ENCODE measurements around the gene KLK10.
A peak's percentile ranks its signal among the peaks of the same experiment; 100 is the strongest.

The KLK10 gene

GRCh38 chr19:51019544-51019925, at the start of gene KLK10:
Gene KLK10 (minus strand): TSS chr19:51019709. CDS start chr19:51019130, 579 bp downstream.
- no peak for DNase-seq

- DNase-seq, result no peak
Measured at GRCh38 chr19:51066393-51067186, 47.1 kb upstream of the KLK10 start.

GRCh38 chr19:51065221-51065960, 45.9 kb upstream of the KLK10 start:
- DNase-seq, result no peak

DNA sequence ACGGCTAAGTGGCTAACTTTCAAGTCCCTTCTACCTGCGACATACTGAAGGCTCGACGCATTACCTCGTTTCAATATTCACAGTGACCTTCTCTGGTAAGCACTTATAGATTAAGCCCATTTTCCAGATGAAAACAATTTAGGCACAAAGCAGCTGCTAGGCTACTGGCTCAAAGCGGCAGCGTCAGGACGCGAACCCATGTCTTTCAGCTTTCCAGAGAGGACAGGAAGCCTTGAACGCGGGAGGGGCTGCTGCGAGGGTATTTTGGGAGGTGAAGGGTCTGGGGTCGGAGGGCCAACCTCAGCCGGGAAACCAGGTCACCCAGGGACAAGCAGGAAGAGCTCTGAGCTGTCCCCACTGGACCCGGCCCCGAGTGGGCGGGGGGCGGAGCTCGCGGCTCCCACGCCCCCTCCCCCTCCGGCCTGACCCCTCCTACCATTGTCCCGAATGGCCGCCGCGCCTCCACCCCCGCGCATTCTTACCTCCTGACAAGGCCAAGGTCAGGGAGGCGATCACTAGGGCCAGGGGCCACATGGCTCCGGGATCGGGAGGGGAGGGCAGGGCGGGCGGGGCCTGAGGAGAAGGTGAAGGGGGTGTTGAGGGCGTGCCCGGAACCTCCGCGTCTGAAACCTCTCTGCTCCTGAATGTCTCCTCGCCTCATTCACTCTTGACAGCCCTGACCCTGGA, 45.2 kb upstream of the KLK10 start, which contains the start of gene KLK13:
KLK13 (minus strand) TSS at position 559 of the 687 bp plus-strand sequence; CDS start at position 534, 25 bp downstream.
- DNase-seq, result no peak

GRCh38 chr19:51063664-51064063, 44.2 kb upstream of the KLK10 start:
- no peak for DNase-seq

DNA sequence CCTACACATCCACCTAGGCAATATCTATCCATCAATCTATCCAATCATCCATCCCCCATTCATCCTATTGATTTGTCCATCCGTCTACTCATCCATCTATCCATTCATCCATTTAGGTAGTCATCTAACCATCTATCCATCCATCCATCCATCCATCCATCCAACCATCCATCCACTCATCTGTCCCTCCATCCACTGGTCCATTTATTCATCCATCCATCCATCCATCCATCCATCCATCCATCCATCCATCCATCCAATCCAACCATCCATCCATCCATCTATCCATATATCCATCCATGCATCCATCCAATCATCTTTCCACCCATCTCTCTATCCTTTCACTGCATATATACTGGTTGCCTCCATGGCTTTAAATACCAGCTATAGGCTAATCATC, 41.5 kb upstream of the KLK10 start:
- no peak for DNase-seq

GRCh38 chr19:51060336-51060735, 40.8 kb upstream of the KLK10 start:
- DNase-seq, result no peak

DNA sequence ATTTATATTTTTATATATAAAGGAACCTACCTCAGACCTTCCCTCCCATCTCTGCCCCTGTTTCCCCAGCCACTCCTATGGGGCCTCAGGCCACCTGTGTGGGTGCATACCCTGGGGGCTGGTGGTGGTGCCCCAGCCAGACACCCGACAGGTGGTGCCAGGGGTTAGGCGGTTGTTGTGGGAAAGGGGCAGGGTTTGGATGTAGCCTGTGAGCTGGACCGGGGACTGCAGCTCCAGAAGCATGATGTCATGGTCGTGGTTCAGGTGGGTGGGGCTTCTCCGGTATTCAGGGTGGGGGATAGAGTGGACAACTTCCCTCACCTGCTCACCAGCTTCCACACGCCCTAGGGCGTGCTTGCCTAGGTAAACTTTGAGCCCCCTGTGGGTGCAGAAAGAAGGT, 40.2 kb upstream of the KLK10 start:
- DNase-seq, result no peak

- no peak for DNase-seq
Measured at GRCh38 chr19:51055866-51056265, 36.4 kb upstream of the KLK10 start.

GRCh38 chr19:51047031-51047335, 27.5 kb upstream of the KLK10 start:
- no peak for DNase-seq

DNA sequence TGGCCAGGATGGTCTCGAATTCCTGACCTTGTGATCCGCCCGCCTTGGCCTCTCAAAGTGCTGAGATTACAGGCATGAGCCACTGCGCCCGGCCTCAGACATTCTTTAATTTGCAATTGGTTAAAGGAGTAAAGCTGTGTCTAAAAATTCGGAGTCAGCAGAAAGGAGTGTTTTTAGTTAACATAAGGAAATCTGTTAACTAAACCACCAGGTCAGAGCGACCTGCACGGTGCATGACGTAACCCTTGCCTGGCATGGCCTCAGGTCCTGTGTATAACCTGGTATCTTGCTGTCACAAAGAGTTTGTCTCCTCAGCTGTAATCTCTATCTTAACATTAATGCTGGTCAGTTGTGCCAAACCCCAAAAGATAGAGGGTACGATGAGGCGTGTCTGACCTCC, 24.8 kb upstream of the KLK10 start:
- no peak for DNase-seq

DNA sequence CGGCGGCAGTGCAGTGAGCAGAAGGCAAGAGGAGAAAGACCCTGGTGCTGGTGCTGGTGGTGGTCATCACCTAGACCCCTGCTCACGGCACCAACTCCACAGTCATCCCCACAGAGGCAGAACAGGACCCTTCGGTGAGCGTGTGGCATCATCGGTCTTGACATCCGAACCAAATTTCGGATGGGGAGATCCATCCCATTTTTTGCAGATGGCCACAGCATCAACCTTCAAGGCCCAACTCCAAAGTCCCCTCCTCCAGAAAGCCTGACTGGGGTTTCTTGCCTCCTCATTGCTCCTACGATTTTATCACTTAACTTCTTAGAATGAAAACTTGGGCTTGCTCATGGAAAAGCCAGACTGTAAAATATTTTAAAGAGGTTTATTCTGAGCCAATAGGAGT, 24.0 kb upstream of the KLK10 start:
- DNase-seq, result no peak

DNA sequence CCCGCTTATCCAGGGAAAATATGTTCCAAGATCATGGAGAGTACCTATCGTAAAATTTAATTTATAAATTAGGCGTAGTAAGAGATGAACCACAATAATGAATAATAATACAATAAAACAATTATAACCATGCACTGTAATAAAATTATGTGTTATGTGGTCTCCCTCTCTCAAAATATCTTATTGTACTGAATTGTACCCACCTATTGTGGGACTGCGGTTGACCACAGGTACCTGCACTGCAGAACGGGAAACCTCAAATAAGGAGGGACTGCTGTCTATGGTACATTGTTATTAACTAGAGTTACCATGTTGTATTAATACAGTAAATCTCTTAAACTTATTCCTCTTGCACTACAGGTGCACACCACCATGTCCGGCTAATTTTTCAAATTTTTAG, 20.6 kb upstream of the KLK10 start:
- DNase-seq, result no peak

DNA sequence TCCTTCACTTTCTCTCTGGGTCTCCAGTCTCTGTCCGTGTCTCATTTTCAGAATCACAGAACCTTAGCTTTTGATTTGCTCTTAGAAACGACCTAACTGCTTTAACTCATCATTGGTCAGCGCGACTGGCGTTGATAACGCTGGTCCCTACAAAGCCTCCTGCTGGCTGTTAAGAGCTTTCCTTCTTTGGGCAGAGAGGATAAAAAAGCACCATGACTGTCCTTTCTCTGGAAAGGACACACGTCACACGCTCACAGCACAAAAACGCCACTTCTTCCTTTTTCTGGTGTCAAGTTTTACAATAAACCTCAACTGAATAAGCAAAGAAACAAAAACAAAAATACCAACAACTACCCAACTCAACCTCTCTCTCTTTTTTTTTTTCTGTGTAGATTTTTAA, 17.0 kb upstream of the KLK10 start:
- no peak for DNase-seq

- peak; percentile 53 for DNase-seq
Measured at GRCh38 chr19:51034704-51035103, 15.2 kb upstream of the KLK10 start, which contains the start of gene KLK12. Gene KLK12 (minus strand): TSS chr19:51035002. CDS start chr19:51034621, 381 bp downstream.

- no peak for DNase-seq
Measured at GRCh38 chr19:51031880-51032225, 12.3 kb upstream of the KLK10 start.

- DNase-seq, result no peak
Measured at GRCh38 chr19:51031220-51031879, 11.8 kb upstream of the KLK10 start.

- no peak for DNase-seq
Measured at GRCh38 chr19:51030631-51031030, 11.1 kb upstream of the KLK10 start.

DNA sequence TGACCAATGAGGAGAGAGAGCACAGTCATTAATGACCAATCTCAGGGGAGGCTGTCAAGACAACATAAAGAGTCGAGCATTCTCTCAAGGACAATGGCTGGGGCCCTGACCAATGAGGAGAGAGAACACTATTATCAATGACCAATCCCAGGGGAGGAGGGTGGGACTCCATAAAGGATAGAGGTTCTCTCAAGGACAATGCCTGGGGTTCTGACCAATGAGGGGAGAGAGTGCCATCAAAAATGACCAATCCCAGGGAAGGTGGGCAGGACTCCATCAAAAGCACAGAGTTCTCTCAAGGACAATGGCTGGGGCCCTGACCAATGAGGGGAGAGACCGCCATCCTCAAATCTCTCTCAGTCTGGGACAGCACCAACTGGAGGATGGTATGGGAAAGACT, 10.2 kb upstream of the KLK10 start:
- no peak for DNase-seq

- no peak for DNase-seq
Measured at GRCh38 chr19:51027873-51028272, 8.4 kb upstream of the KLK10 start.

- DNase-seq, result no peak
Measured at GRCh38 chr19:51027126-51027806, 7.8 kb upstream of the KLK10 start.

DNA sequence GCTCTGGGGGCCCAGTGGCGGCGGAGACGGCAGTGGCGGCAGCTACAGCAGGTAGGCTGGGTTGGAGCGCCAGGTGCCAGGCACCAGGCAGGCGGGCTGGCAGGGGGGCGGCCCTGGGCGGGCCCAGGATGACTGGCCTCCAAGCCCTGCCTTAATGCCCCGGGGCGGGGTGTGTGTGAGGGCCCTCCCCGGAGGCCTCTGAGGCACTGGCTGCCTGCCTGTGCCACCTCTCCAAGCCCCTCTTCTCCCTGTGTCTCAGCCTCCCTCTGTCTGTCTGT, 7.0 kb upstream of the KLK10 start, which contains the start of gene KLK11:
KLK11 (minus strand) TSS at position 63 of the 278 bp plus-strand sequence. CDS start 985 bp downstream, outside the sequence.
- peak; percentile 27 for DNase-seq
